Transverse colon (tissue), 4 donors: ENCODE measurements around the gene C1orf210. TPM values are rescaled to one million over a fixed set of nuclear protein-coding genes. Genes with fewer than 3 reads are reported as not detected.

Experiments
- DNase-seq: peaks from one replicate; pipeline ENCODE4 v3.0.0-alpha.2; 2019
- H3K27ac ChIP-seq, 4 donors: fragments of 200-600 bp; sonication (generic); 2 replicates each; pipeline ENCODE4 v1.5.1; 2016 to 2018; ENCODE audit warnings: inconsistent platforms in 4 of 4
- H3K27me3 ChIP-seq: fragments of 200-600 bp; sonication (generic); 2 replicates; pipeline ENCODE4 v1.5.1; 2017; ENCODE audit warnings: inconsistent platforms
- H3K36me3 ChIP-seq, 4 donors: fragments of 200-600 bp; sonication (generic); 2 replicates each; pipeline ENCODE4 v1.5.1; 2017 to 2019; ENCODE audit warnings: inconsistent platforms in 4 of 4
- H3K4me1 ChIP-seq, 4 donors: fragments of 200-600 bp; sonication (generic); 2 replicates each; pipeline ENCODE4 v1.5.1; 2017 to 2020; ENCODE audit warnings: inconsistent platforms in 4 of 4
- H3K4me3 ChIP-seq, 4 donors: fragments of 200-600 bp; sonication (generic); 1 replicate in 1 of 4; 2 replicates in 3 of 4; pipeline versions ENCODE4 v1.5.1 to v1.6.1; 2017 to 2019; ENCODE audit warnings: inconsistent platforms in 4 of 4
- H3K9me3 ChIP-seq, 2 donors: fragments of 200-600 bp; sonication (generic); 2 replicates each; pipeline ENCODE4 v1.5.1; 2017 to 2019; ENCODE audit warnings: inconsistent platforms in 2 of 2
- CTCF ChIP-seq, 5 experiments: fragments of 200-600 bp in 3 of 5; fragments of 450-650 bp in 2 of 5; sonication (generic) in 3 of 5; IDR thresholded peaks; 1 replicate in 2 of 5; 2 replicates in 3 of 5; pipeline ENCODE4 v1.5.1; 2016 to 2017; ENCODE audit warnings: antibody characterized with exemption in 5 of 5, inconsistent platforms in 3 of 5, mild to moderate bottlenecking in 2 of 5, moderate library complexity in 1 of 5
- EP300 ChIP-seq: sonication (generic); formaldehyde crosslinking; IDR thresholded peaks from one replicate; pipeline ENCODE4 v1.6.1; 2017; ENCODE audit warnings: antibody characterized with exemption, low read depth
- POLR2A ChIP-seq: fragments of 450-650 bp; IDR thresholded peaks from one replicate; pipeline ENCODE4 v1.6.1; 2016; ENCODE audit warnings: antibody characterized with exemption, mild to moderate bottlenecking, moderate library complexity
- POLR2AphosphoS5 ChIP-seq, 3 donors: sonication (generic); formaldehyde crosslinking; IDR thresholded peaks; one replicate each; pipeline ENCODE4 v1.6.1; 2016; ENCODE audit warnings: antibody characterized with exemption in 3 of 3
- WGBS, 2 donors: methylation state at CpG; one replicate each; pipeline ENCODE4 v1.1.5; 2018; ENCODE audit warnings: low coverage in 1 of 2; 5-methylcytosine and 5-hydroxymethylcytosine counted together
- in situ Hi-C, 4 donors: fragments of 200-750 bp; cut with MboI; loops; one replicate each; pipeline versions ENCODE4 v1.15.0 to v1.15.1; 2017; ENCODE audit warnings: low sequenced_read_pairs in 3 of 4, low pct_ligation_motif_present in 1 of 4, low pct_unique_long_range_greater_than_20kb in 1 of 4
- intact Hi-C: fragments of 100-400 bp; cut with DNase I; formaldehyde crosslinking; loops from one replicate; pipeline ENCODE4 v1.15.1; 2023; ENCODE audit warnings: low total_unique reads
- total RNA-seq, 4 donors: library from RNA; depleted of rRNA; stranded (reverse); fragments of >200 nt; gene quantifications; one replicate each; pipeline ENCODE4 v1.1.0, GENCODE V29; 2016

C1orf210 gene
- total RNA-seq, 4 donors from 2014 or later, result 43.8 to 100 (median 57.6) TPM

- peak within 1 kb of the TSS in 3 of 4 donors; percentile 56 to 66 (median 59) for H3K27ac ChIP-seq
- WGBS, 2 donors, result 80% methylated on average over 10 of the region's 10 CpGs; no CpG with 5 or more reads in 1 of the 2 donors
- no peaks in the 10 kb centered on the region for H3K9me3 ChIP-seq
- TF ChIP-seq EP300 (no peak), POLR2AphosphoS5 (IDR thresholded peaks at IDR 0.05) (no peak), CTCF (IDR thresholded peaks at IDR 0.05) (no peak), POLR2A (no peak)
- no peak for DNase-seq
- in situ Hi-C loops, result no loop called here
- H3K36me3 ChIP-seq, result no peaks in the 10 kb centered on the region
- H3K27me3 ChIP-seq, result no peaks in the 10 kb centered on the region
- intact Hi-C loops, result no loop called here
- H3K4me3 ChIP-seq, result no peak within 1 kb of the TSS
- peaks cover 15 to 40% (median 25%) of the 10 kb centered on the region in 4 donors for H3K4me1 ChIP-seq
Measured at GRCh38 chr1:43300378-43301094, 15.2 kb upstream of the C1orf210 start, which contains the start of gene TIE1. TSS of gene TIE1 (plus strand) at chr1:43300982. CDS start at chr1:43301072, 90 bp downstream.

- in situ Hi-C loops, result no loop called here
- intact Hi-C loops, result no loop called here
Measured at GRCh38 chr1:43299101-43299500, 13.7 kb upstream of the C1orf210 start.

GRCh38 chr1:43298055-43298454, 12.7 kb upstream of the C1orf210 start:
- Histone ChIP-seq H3K4me3 (no peak overlapping the region), H3K27ac (no peak overlapping the region), H3K27me3 (no peaks in the 10 kb centered on the region), H3K9me3 (no peaks in the 10 kb centered on the region), H3K4me1 (peaks cover 28 to 45% (median 33%) of the 10 kb centered on the region in 4 donors), H3K36me3 (no peaks in the 10 kb centered on the region)
- in situ Hi-C loops, result no loop called here
- WGBS, 2 donors, result 57 to 67% methylated on average over 1 of the region's 1 CpG
- no peak for DNase-seq
- TF ChIP-seq POLR2A (no peak), EP300 (no peak), POLR2AphosphoS5 (IDR thresholded peaks at IDR 0.05) (no peak), CTCF (IDR thresholded peaks at IDR 0.05) (no peak)
- intact Hi-C loops, result no loop called here

More at GRCh38 chr1:43299101-43299500, 13.7 kb upstream of the C1orf210 start:
- H3K4me3 ChIP-seq, result no peak overlapping the region
- H3K9me3 ChIP-seq, result no peaks in the 10 kb centered on the region
- H3K27ac ChIP-seq, result no peak overlapping the region
- peaks cover 29 to 45% (median 36%) of the 10 kb centered on the region in 4 donors for H3K4me1 ChIP-seq
- no peak for DNase-seq
- H3K36me3 ChIP-seq, result no peaks in the 10 kb centered on the region
- no peaks in the 10 kb centered on the region for H3K27me3 ChIP-seq
- TF ChIP-seq CTCF (IDR thresholded peaks at IDR 0.05) (no peak), POLR2A (no peak), EP300 (no peak), POLR2AphosphoS5 (IDR thresholded peaks at IDR 0.05) (no peak)

GRCh38 chr1:43296207-43296606, 10.8 kb upstream of the C1orf210 start:
- Histone ChIP-seq H3K36me3 (no peaks in the 10 kb centered on the region), H3K4me3 (no peak overlapping the region), H3K4me1 (peaks cover 21 to 37% (median 28%) of the 10 kb centered on the region in 4 donors), H3K27me3 (no peaks in the 10 kb centered on the region), H3K27ac (peak overlapping the region; percentile 55 to 79 (median 64)), H3K9me3 (no peaks in the 10 kb centered on the region)
- no peak for TF ChIP-seq CTCF (IDR thresholded peaks at IDR 0.05)
- no peak for TF ChIP-seq POLR2A
- TF ChIP-seq POLR2AphosphoS5 (IDR thresholded peaks at IDR 0.05), result no peak
- TF ChIP-seq EP300, result no peak
- 67 to 71% methylated on average over 1 of the region's 1 CpG for WGBS, 2 donors
- intact Hi-C loops (no loop called here), in situ Hi-C loops (no loop called here)
- no peak for DNase-seq
